ENCODE results near the gene CLIC5. TPM values are rescaled to one million over a fixed set of nuclear protein-coding genes. Genes with fewer than 3 reads are reported as not detected.
A peak's percentile ranks its signal among the peaks of the same experiment; 100 is the strongest.

Gene CLIC5
- total RNA-seq, 1 experiment from 2014 or later = 0.20 TPM

DNA sequence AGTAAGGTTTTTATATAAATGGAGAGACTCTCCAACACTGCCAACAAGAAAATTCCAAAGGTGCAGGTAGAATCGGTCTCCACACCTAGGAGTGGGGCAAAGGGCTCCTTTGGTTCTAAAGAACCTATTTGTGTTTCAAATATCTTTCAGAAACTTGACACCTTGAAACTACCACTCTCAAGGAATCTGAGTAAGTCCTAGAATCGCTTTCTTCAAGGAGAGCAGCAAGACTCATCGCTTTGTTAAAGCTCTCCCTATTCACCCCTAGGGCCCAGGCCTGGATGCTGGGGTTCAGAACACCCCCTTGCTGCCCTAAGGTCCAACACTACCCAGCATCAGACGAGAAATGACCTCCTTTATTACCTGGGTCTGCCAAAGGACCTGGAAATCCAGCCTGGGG, 2.0 kb downstream of the CLIC5 start:
- no peak overlapping the region for H2BK120ac ChIP-seq (ENCODE audit: low read depth, low read length, poor library complexity, severe bottlenecking)
- no peak overlapping the region for H3K23ac ChIP-seq (ENCODE audit: insufficient read length, low read depth, low read length)
- no peaks in the 10 kb centered on the region for H3K79me2 ChIP-seq (ENCODE audit: insufficient read depth, low read length)
- TF ChIP-seq, protein P1, sequence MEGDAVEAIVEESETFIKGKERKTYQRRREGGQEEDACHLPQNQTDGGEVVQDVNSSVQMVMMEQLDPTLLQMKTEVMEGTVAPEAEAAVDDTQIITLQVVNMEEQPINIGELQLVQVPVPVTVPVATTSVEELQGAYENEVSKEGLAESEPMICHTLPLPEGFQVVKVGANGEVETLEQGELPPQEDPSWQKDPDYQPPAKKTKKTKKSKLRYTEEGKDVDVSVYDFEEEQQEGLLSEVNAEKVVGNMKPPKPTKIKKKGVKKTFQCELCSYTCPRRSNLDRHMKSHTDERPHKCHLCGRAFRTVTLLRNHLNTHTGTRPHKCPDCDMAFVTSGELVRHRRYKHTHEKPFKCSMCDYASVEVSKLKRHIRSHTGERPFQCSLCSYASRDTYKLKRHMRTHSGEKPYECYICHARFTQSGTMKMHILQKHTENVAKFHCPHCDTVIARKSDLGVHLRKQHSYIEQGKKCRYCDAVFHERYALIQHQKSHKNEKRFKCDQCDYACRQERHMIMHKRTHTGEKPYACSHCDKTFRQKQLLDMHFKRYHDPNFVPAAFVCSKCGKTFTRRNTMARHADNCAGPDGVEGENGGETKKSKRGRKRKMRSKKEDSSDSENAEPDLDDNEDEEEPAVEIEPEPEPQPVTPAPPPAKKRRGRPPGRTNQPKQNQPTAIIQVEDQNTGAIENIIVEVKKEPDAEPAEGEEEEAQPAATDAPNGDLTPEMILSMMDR (conservative IDR thresholded peaks at IDR 0.05) = no peak
- no peak overlapping the region for H3K4ac ChIP-seq (ENCODE audit: low read depth, low read length)
- no peak overlapping the region for H3K27ac ChIP-seq (ENCODE audit: insufficient read length, low read depth, low read length)
- no peak overlapping the region for H4K91ac ChIP-seq (ENCODE audit: insufficient read length, low read depth, low read length)
- peaks cover 11% of the 10 kb centered on the region; the same call in 1 of the 2 replicates for H3K27me3 ChIP-seq (ENCODE audit: insufficient read depth, low read length)
- WGBS (ENCODE audit: extremely low coverage, insufficient read length, low lambda C conversion rate) = no CpG with 5 or more reads among the region's 4 CpGs
- no peaks in the 10 kb centered on the region for H4K20me1 ChIP-seq (ENCODE audit: control insufficient read depth, insufficient read depth, insufficient read length)
- Mint-ChIP-seq H3K4me3 (peak overlapping the region; percentile 4 to 83; a peak in 2 of 5 replicates), H3K27ac (no peak overlapping the region), H3K36me3 (ENCODE audit: insufficient read depth in 1 of 3, low read depth in 3 of 3) (no peaks in the 10 kb centered on the region; a peak in 1 of 7 replicates), H3K4me1 (peaks cover 28 to 31% of the 10 kb centered on the region in 2 experiments), H3K9me3 (peaks cover 0 to 6% of the 10 kb centered on the region in 2 experiments; a peak in 3 of 5 replicates), H3K27me3 (ENCODE audit: low read depth) (peaks cover 61% of the 10 kb centered on the region)
- H3K9ac ChIP-seq (ENCODE audit: extremely low read depth, insufficient read length, low read length) = no peak overlapping the region
- H3K4me1 ChIP-seq (ENCODE audit: insufficient read depth, low read length) = peaks cover 8% of the 10 kb centered on the region; the same call in 1 of the 2 replicates
- H2BK5ac ChIP-seq (ENCODE audit: insufficient read length, low read length) = no peak overlapping the region
- no peaks in the 10 kb centered on the region for H3K79me1 ChIP-seq (ENCODE audit: insufficient read depth, low read depth, low read length, poor library complexity, severe bottlenecking)
- no peak overlapping the region for H3K14ac ChIP-seq (ENCODE audit: insufficient read depth, low read length)
- H2BK12ac ChIP-seq (ENCODE audit: insufficient read length, low read depth, low read length) = no peak overlapping the region
- H2BK20ac ChIP-seq (ENCODE audit: low read depth, low read length, poor library complexity, severe bottlenecking) = no peak overlapping the region
- H4K5ac ChIP-seq (ENCODE audit: insufficient read length, low read depth, low read length) = no peak overlapping the region
- peaks cover 6% of the 10 kb centered on the region for H3K9me3 ChIP-seq (ENCODE audit: control insufficient read depth, low read depth, low read length)
- no peak overlapping the region for H2AFZ ChIP-seq (ENCODE audit: low read length)
- no peak overlapping the region for H2BK15ac ChIP-seq (ENCODE audit: low read depth, low read length)
- DNase-seq = no peak
- no peak overlapping the region for H2AK5ac ChIP-seq (ENCODE audit: insufficient read length, low read length)
- H3K56ac ChIP-seq (ENCODE audit: insufficient read length, low read depth, low read length) = no peak overlapping the region
- no peak overlapping the region for H3T11ph ChIP-seq (ENCODE audit: low read length)
- H3K18ac ChIP-seq (ENCODE audit: insufficient read length, low read depth, low read length) = no peak overlapping the region
- no peak overlapping the region for H4K8ac ChIP-seq (replicated peaks; ENCODE audit: insufficient read length, low read depth, low read length)
- H3K4me2 ChIP-seq (ENCODE audit: insufficient read depth, insufficient read length, low read length) = peak overlapping the region; percentile 82
- peaks cover 16% of the 10 kb centered on the region for H3K23me2 ChIP-seq (ENCODE audit: insufficient read length, low read depth, low read length, poor library complexity, severe bottlenecking)

Measured in H9 (cell line).